AG09309 (cell line): Measurements from ENCODE around the gene ANAPC2.
A peak's percentile ranks its signal among the peaks of the same experiment; 100 is the strongest.

Experiments
- DNase-seq: peaks from one replicate; pipeline ENCODE4 v3.0.0-alpha.2; 2010; ENCODE audit warnings: low read depth
- H3K4me3 ChIP-seq: 2 replicates; pipeline ENCODE4 v1.5.1; 2011; ENCODE audit warnings: mild to moderate bottlenecking, low read depth, low read length, moderate library complexity; ENCODE audit not compliant: control insufficient read depth
- CTCF ChIP-seq: IDR thresholded peaks from 2 replicates; pipeline ENCODE4 v1.5.1; 2011; ENCODE audit warnings: mild to moderate bottlenecking, low read depth, low read length, inconsistent platforms; ENCODE audit not compliant: insufficient read depth, control insufficient read depth; ENCODE audit errors: missing control alignments

Gene ANAPC2

GRCh38 chr9:137180491-137180890, 7.9 kb downstream of the ANAPC2 start:
- no peak for DNase-seq
- TF ChIP-seq CTCF, result no peak
- no peak overlapping the region for H3K4me3 ChIP-seq

DNA sequence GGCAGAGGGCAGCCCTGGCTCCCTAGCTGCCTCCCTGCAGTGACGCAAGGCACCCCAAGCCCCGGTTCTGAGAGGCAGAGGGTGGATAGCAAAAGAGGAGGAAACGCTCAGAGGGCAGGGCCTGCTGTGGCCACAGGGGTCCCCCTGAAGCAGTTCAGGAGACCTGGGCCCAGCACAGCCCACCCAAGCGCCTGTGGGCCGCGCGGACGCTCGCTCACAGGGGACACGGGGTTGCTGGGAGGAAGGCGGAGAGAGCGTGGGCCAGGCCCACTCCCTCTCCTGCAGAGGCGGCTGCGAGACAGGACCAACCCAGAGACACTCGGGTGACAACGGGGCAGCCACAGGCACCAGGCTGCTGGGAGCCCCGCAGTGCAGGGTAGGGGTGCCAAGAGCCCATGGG, 8.6 kb downstream of the ANAPC2 start:
- no peak overlapping the region for H3K4me3 ChIP-seq
- no peak for TF ChIP-seq CTCF
- no peak for DNase-seq

GRCh38 chr9:137178939-137179630, 9.3 kb downstream of the ANAPC2 start:
- no peak for DNase-seq
- no peak overlapping the region for H3K4me3 ChIP-seq
- TF ChIP-seq CTCF, result no peak

- no peak for TF ChIP-seq CTCF
- H3K4me3 ChIP-seq, result no peak overlapping the region
- DNase-seq, result no peak
Observed at GRCh38 chr9:137178201-137178938, 10.0 kb downstream of the ANAPC2 start.

DNA sequence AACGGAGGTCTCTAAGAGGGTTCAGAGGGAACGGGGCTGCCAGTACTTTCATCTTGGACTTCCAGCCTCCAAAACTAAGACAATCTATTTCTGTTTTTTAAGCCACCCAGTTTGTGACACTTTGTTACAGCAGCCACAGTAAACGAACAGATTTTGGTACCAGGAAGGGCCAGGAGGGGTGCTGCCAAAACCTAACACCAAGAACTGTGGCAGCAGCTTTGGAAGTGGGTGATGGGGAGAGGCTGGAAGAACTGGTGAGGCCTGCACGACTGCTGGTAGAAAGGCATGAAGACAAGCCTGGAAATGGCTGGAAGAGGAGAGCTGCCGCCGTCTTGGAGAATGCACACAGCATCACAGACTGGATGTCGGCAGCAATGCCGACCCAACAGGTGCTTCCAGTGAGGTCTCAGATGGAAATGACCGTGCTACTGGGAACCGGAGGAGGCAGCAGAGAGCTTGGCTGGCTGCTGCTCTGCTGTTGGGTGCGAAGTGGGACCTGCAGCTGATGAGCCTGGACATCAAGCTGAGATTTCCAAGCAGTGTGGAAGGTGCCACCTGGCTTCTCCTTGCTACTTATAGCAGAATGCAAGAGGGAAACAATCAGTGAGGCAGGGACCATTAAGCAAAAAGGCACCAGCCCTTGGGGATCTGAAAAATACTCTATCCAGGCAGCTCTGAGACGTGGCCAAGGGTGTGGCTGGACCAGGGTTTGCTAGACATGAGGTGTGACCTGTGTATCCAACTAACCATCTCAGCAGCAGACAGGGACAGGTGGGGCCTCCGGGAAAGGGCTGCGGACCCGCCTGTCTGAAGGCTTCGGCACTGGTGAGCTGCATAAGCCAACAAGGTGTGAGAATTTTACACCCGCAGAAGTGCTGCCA, 11.8 kb downstream of the ANAPC2 start:
- TF ChIP-seq CTCF, result peak; percentile 77
- H3K4me3 ChIP-seq, result no peak overlapping the region
- no peak for DNase-seq

- TF ChIP-seq CTCF, result peak; percentile 28
- DNase-seq, result no peak
- H3K4me3 ChIP-seq, result no peak overlapping the region
Observed at GRCh38 chr9:137175345-137175961, 12.9 kb downstream of the ANAPC2 start.
